ENCODE results near the gene B3GNT3. TPM values are rescaled to one million over a fixed set of nuclear protein-coding genes. Genes with fewer than 3 reads are reported as not detected.

Gene B3GNT3
- total and polyA plus RNA-seq, 9 of the 15 experiments (the other 6 are each of a cell fraction or from before 2014, with no cell fraction given), result 0.06 to 0.11 (median 0.07) TPM; not detected in 6

DNA sequence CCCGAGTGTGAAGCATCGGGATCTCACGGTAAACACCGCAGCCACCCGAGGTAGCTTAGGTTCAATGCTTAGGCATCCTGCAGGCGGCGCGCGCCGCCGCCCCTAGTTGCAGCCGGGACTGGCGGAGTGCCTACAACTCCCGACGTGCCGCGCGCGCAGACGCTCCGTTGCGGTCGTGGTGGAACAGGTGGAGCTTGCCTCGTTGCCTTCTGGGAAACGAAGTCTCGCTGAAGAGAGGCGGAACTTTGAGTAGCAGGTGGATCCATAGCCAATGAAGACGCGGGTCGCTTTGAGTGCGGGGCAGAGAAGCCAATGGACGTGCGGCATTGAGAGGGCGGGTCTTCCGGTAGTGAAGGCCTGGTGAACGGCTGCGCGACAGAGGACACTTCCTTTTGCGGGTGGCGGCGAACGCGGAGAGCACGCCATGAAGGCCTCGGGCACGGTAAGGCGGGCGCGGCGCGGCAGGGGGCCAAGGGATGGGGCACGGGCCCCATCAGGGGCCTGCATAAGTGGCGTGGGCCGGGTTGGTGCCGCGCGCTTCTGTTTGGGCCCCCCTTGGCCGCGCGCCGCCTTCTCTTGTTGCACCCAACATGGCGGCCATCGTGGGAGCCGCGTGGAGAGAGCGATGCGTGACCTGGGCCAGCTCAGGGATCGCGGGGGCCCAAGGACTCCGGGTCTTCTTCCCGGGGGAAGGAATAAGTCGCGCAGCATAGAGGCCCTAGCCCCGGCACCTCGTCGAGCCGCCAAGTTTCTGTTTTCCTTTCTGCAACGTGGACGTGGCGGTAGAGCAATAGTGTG, 64.8 kb downstream of the B3GNT3 start, which contains the start of gene RPL18A (continued):
- TF ChIP-seq HNRNPL (IDR thresholded peaks at IDR 0.05; ENCODE audit: low read depth, low read length), result peak; percentile 87
- no peak for TF ChIP-seq ARID1B (IDR thresholded peaks at IDR 0.05)
- no peak for TF ChIP-seq ZC3H11A (IDR thresholded peaks at IDR 0.05; ENCODE audit: low read depth, low read length)
- TF ChIP-seq, protein P1, sequence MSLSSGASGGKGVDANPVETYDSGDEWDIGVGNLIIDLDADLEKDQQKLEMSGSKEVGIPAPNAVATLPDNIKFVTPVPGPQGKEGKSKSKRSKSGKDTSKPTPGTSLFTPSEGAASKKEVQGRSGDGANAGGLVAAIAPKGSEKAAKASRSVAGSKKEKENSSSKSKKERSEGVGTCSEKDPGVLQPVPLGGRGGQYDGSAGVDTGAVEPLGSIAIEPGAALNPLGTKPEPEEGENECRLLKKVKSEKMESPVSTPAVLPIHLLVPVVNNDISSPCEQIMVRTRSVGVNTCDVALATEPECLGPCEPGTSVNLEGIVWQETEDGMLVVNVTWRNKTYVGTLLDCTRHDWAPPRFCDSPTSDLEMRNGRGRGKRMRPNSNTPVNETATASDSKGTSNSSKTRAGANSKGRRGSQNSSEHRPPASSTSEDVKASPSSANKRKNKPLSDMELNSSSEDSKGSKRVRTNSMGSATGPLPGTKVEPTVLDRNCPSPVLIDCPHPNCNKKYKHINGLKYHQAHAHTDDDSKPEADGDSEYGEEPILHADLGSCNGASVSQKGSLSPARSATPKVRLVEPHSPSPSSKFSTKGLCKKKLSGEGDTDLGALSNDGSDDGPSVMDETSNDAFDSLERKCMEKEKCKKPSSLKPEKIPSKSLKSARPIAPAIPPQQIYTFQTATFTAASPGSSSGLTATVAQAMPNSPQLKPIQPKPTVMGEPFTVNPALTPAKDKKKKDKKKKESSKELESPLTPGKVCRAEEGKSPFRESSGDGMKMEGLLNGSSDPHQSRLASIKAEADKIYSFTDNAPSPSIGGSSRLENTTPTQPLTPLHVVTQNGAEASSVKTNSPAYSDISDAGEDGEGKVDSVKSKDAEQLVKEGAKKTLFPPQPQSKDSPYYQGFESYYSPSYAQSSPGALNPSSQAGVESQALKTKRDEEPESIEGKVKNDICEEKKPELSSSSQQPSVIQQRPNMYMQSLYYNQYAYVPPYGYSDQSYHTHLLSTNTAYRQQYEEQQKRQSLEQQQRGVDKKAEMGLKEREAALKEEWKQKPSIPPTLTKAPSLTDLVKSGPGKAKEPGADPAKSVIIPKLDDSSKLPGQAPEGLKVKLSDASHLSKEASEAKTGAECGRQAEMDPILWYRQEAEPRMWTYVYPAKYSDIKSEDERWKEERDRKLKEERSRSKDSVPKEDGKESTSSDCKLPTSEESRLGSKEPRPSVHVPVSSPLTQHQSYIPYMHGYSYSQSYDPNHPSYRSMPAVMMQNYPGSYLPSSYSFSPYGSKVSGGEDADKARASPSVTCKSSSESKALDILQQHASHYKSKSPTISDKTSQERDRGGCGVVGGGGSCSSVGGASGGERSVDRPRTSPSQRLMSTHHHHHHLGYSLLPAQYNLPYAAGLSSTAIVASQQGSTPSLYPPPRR (CRISPR knock-in tag; IDR thresholded peaks at IDR 0.05; ENCODE audit: borderline replicate concordance), result no peak
- TF ChIP-seq, protein P2, sequence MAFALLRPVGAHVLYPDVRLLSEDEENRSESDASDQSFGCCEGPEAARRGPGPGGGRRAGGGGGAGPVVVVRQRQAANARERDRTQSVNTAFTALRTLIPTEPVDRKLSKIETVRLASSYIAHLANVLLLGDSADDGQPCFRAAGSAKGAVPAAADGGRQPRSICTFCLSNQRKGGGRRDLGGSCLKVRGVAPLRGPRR (CRISPR knock-in tag; IDR thresholded peaks at IDR 0.05), result 0 out of 2 replicates have a peak, but pooled peaks have one; percentile 60
- TF ChIP-seq, protein P3, sequence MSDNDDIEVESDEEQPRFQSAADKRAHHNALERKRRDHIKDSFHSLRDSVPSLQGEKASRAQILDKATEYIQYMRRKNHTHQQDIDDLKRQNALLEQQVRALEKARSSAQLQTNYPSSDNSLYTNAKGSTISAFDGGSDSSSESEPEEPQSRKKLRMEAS (CRISPR knock-in tag; IDR thresholded peaks at IDR 0.05), result peak; percentile 75
- TF ChIP-seq, protein P4, sequence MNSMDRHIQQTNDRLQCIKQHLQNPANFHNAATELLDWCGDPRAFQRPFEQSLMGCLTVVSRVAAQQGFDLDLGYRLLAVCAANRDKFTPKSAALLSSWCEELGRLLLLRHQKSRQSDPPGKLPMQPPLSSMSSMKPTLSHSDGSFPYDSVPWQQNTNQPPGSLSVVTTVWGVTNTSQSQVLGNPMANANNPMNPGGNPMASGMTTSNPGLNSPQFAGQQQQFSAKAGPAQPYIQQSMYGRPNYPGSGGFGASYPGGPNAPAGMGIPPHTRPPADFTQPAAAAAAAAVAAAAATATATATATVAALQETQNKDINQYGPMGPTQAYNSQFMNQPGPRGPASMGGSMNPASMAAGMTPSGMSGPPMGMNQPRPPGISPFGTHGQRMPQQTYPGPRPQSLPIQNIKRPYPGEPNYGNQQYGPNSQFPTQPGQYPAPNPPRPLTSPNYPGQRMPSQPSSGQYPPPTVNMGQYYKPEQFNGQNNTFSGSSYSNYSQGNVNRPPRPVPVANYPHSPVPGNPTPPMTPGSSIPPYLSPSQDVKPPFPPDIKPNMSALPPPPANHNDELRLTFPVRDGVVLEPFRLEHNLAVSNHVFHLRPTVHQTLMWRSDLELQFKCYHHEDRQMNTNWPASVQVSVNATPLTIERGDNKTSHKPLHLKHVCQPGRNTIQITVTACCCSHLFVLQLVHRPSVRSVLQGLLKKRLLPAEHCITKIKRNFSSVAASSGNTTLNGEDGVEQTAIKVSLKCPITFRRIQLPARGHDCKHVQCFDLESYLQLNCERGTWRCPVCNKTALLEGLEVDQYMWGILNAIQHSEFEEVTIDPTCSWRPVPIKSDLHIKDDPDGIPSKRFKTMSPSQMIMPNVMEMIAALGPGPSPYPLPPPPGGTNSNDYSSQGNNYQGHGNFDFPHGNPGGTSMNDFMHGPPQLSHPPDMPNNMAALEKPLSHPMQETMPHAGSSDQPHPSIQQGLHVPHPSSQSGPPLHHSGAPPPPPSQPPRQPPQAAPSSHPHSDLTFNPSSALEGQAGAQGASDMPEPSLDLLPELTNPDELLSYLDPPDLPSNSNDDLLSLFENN (IDR thresholded peaks at IDR 0.05; ENCODE audit: low read depth in 2 of 2, low read length in 2 of 2), result no peak
- no peak for TF ChIP-seq DNMT1 (IDR thresholded peaks at IDR 0.05)
- 0 out of 2 replicates have a peak, but pooled peaks have one; percentile 15 for TF ChIP-seq ZSCAN29 (IDR thresholded peaks at IDR 0.05)
- TF ChIP-seq, protein P5, sequence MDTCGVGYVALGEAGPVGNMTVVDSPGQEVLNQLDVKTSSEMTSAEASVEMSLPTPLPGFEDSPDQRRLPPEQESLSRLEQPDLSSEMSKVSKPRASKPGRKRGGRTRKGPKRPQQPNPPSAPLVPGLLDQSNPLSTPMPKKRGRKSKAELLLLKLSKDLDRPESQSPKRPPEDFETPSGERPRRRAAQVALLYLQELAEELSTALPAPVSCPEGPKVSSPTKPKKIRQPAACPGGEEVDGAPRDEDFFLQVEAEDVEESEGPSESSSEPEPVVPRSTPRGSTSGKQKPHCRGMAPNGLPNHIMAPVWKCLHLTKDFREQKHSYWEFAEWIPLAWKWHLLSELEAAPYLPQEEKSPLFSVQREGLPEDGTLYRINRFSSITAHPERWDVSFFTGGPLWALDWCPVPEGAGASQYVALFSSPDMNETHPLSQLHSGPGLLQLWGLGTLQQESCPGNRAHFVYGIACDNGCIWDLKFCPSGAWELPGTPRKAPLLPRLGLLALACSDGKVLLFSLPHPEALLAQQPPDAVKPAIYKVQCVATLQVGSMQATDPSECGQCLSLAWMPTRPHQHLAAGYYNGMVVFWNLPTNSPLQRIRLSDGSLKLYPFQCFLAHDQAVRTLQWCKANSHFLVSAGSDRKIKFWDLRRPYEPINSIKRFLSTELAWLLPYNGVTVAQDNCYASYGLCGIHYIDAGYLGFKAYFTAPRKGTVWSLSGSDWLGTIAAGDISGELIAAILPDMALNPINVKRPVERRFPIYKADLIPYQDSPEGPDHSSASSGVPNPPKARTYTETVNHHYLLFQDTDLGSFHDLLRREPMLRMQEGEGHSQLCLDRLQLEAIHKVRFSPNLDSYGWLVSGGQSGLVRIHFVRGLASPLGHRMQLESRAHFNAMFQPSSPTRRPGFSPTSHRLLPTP (IDR thresholded peaks at IDR 0.05; ENCODE audit: borderline replicate concordance, extremely low read depth, insufficient read length), result no peak
- TF ChIP-seq ZFP1 (CRISPR knock-in tag; IDR thresholded peaks at IDR 0.05), result no peak
- peak; percentile 88 for TF ChIP-seq KDM5B (IDR thresholded peaks at IDR 0.05; ENCODE audit: insufficient replicate concordance, low read depth, low read length)
- no peak for TF ChIP-seq TCF7 (IDR thresholded peaks at IDR 0.05; ENCODE audit: borderline replicate concordance)
- no peak for TF ChIP-seq ZNF311 (CRISPR knock-in tag; IDR thresholded peaks at IDR 0.05)

Data from K562 (cell line).